GM19043 (cell line): ENCODE results near the gene KLF4.
"Not testable (repeated sequence)": the region's sequence is repeated elsewhere in the genome, so short reads cannot be mapped to it uniquely, and the experiment has no call there.

Experiments
- ATAC-seq: cut with Tn5 transposase; IDR thresholded peaks from one replicate; pipeline ENCODE4 v1.9.1; 2021; ENCODE audit warnings: low read depth; ENCODE audit not compliant: unreplicated experiment

The KLF4 gene

DNA sequence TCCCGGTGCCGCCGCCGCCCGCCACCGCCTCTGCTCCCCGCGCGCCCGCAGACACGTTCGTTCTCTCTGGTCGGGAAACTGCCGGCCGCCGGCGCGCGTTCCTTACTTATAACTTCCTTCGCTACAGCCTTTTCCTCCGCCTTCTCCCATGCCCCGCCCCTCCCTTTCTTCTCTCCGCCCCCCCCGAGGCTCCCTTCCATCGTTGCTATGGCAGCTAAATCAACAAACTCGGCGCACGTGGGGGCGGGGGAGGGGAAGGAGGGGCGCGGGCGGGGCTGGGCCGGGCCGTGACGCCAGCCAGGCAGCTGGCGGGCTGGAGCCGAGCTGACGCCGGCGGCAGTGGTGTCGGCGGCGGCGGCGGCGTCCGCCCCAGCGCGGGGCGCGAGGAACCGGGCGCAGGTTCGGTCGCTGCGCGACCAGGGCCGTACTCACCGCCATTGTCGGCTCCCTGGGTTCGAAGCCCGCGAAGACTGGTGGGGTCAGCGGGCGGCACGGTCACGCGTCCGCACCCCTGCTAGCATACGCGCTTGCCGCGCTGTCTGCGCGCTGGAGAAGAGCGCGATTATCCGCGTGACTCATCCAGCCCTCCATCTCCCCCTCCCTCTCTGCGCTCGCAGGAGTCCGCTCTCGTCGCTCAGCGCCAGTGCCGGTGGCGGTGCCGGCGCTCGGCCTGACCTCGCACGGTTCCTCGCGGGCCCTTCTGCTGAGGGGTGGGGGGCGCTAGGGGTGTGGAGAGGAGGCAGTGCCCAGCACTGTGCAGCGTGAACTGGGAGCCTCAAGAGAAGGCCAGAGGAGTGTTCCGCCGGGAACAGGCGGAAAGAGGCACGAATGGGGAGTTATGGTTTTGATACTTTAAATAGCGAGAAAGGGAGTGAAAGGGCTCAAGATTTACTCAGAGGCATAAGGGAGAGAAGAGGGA is at the start of gene KLF4:
Gene KLF4 (minus strand): TSS at position 83 of the 919 bp plus-strand sequence. CDS start 597 bp downstream, outside the sequence.
- ATAC-seq = peak; percentile 61

DNA sequence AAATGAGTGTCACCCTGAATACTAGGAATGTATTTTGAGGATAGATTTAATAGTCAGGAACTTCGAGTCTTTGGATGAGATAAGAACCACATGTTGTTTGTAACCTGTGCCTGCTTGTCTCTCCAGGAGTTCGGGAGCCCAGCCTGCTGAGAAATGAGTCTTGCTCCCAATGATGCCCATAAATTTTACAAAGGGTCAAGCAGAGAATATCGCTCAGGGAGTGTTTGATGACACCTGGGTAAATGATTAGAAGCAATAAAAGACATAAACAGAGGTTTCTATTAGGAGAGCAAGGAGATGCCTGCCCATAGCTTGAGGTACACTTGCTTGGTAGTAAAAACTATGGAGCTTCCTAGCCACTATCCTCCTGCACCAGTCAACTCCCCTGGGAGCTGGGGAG is 46.9 kb upstream of the KLF4 start:
- no peak for ATAC-seq

DNA sequence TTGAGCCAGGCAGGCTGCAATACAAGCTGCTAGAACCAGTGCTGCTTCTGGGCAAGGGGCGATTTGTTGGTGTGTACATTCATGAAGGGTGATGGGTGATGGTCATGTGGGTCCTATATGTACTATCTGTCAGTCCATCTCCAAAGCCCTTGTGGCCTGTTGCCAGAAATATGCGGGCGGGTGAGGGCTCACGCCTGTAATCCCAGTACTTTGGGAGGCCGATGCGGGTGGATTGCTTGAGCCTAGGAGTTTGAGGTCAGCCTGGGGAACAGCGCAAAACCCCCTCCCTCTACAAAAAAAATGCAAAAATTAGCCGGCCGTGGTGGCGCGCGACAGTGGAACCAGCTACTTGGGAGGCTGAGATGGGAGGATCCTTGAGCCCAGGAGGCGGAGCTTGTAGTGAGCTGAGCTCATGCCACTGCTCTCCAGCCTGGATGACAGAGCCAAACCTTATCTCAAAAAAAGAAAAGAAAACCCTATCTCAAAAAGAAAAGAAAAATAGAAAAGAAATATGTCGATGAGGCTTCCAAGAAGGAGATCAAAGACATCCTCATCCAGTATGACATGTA is 45.0 kb upstream of the KLF4 start:
- no peak for ATAC-seq

- no peak for ATAC-seq
Observed at GRCh38 chr9:107530679-107531078, 41.1 kb upstream of the KLF4 start.

GRCh38 chr9:107528686-107529085 is 39.1 kb upstream of the KLF4 start:
- ATAC-seq = no peak

- ATAC-seq = no peak
Observed at GRCh38 chr9:107523539-107523938, 34.0 kb upstream of the KLF4 start.

DNA sequence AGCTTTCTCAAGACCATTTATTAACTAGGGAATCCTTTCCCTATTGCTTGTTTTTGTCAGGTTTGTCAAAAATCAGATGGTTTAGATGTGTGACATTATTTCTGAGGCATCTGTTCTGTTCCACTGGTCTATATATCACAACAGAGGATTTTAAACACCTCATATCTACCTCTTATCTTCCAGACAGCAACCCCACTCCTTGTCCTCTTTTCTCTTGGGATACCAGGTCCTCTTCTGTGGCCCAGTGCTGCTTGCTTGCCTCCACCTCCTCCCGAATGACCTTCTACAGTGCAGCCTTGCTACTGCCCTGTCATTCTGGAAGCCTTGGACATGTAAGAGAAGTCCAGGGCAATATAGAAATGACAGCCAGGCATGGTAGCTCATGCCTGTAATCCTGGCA is 30.6 kb upstream of the KLF4 start:
- ATAC-seq = no peak

DNA sequence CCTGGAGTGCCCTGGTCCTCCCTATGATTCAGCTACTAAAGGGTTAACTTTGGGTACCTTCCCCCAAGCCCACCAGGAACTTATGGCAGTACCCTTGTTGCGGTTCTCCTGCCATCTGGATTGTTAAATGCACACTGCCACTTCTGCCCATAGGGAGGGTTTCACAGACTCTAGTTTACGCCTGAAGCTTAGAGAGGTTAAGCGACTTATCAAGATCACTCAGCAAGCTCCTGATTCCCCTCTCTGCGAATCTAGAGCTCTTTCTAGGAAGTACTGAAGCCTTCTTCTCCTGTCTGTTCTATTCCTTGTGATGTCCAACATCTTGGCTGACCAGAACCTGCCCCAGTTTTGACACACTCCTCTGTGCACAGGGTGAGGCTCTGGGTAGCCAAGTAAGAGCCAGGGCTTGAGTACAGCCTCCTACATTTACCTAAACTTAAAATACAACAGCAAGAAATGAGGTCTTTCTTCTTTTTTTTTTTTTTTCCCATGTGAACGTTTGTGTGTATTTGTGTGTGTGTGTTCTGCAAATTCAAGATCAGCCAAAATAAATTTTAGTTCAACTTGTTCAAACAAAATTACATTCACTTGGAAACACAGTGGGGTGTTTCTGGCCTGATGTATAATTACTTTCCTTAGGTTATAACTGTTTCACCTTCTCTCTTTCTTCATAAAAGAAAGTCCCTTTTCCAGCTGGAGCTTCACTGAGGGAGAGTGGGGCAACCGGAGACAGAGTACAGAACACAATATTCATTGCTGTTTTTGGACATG is 28.7 kb upstream of the KLF4 start:
- ATAC-seq = no peak

DNA sequence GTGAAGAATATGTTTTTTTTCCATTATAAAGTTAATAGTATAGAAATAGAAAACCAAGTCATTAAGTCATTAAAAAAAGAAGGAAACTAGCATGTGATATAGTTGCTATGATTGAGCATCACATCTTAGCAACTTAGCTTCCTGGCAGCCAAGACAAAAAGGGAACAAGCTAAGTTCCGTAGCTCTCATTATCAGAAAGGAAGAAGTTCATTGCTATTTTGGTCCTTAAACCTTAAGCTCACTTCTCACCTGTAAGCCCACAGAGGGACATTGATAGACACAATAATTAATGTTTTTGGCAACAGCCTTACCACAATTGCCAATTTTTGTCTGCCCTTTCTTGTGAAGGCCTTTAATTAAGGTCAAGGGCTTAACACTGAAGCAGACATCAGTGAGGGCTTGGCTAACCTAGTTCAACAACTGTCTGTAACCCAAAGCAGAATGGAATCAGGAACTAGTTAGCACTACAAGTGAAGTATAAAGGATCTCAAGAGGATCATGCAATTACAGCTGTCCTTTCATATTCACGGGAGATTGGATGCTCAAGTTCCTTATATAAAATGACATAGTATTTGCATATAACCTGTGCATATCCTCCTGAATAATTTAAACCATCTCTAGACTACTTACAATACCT is 24.0 kb upstream of the KLF4 start:
- ATAC-seq = no peak

DNA sequence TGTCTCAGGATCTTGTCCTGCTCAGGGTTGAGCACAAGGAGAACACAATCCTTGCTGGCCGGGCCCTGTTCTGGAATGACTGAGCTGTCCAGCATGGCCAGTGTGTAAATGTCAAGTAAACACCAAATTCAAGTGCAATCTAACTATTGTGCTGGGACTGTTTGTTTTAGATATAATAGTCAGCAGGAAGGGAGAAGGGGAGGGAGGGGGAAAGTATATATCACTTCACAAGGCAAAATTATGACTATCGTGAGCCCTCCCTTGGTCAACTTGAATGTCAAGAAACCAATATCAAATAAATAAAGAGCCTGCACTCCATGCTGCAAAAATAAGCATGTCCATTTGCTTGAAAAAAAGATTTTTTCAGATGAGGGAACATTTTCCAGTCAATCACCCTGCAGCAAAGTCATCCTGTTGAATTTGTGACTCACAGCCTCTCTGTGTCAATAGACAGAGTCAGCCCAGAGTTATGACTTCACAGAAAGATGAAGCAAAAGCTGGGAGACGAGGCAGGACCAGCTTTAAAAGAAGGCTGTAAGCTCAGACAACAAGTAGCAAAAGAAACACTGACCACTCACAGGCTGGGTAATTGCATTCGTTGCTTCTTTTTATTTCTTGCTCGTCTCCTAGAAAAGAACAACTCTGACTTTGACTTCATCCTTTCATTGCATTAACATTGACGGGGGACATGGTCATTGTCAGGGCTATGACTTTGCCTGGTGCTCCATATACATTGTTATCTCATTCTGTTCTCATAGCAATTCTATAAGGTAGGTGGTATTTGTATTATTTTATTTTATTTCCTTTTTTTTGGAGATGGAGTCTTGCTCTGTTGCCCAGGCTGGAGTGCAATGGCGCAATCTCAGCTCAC is 15.3 kb upstream of the KLF4 start:
- ATAC-seq = no peak

GRCh38 chr9:107502464-107502863 is 12.9 kb upstream of the KLF4 start:
- ATAC-seq = no peak

GRCh38 chr9:107500421-107501200 is 11.0 kb upstream of the KLF4 start:
- ATAC-seq = not testable (repeated sequence)

DNA sequence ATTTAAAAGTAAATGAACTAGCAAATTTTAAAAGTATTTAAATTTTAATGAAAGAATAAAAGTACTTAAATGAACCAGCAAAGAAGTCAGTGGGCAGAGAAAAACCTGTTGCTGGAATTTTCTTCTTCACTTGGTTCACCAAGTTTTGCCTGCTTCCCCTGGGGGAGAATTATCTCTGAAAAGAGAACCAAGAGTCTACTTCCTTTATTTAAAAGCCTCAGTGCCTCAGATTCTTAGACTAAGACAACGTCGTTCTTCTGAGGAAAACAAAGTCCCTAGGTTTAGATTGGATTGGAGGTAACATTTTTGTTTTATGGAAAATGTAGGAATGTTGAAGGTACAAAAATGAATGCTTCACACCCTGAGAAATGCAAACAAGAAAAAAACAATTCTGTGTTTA is 7.4 kb upstream of the KLF4 start:
- ATAC-seq = no peak

DNA sequence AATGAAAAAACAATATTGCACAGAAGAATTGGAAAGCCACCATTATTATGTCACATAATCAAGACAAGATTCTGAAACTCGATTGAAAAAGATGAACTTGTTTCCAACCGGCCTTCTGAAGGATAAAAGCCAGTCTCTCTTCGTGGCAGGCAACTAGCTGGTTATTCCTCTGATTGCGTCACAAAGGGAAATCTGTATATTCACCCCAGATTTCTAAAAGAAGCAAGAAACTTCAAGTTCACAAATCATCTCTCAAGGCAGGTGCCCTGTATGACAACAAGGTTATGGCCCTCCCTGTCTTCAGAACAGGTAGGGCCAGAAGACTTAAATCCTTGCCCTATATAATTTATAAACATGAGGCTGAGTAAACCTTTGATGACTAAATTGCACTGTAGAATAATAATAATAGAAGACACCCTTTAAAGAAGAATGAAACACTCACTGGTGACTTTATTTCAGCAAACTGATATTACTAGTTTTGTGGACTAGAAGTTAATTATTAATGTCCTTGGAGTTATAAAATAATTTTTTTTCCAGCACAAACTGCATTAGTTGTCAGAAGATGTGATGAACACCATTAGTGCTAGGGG is 2.9 kb upstream of the KLF4 start:
- ATAC-seq = no peak

GRCh38 chr9:107491081-107492053 is 1.8 kb upstream of the KLF4 start:
- no peak for ATAC-seq

- not testable (repeated sequence) for ATAC-seq
Observed at GRCh38 chr9:107490606-107490970, 1.0 kb upstream of the KLF4 start.

- peak; percentile 17 for ATAC-seq
Observed at GRCh38 chr9:107489144-107489673, 360 bp downstream of the KLF4 start.
